WTC11 (cell line): ENCODE measurements around the gene ZNF516.

ENCODE experiments used
- CBFB ChIP-seq: sonication (generic); formaldehyde crosslinking; IDR thresholded peaks from 2 replicates; pipeline ENCODE4 v1.8.1; 2022; ENCODE audit warnings: mild to moderate bottlenecking, low read depth, missing genetic modification reagents
- NR2C2 ChIP-seq: sonication (generic); formaldehyde crosslinking; IDR thresholded peaks from 2 replicates; pipeline ENCODE4 v1.8.0; 2022; ENCODE audit warnings: mild to moderate bottlenecking, missing genetic modification reagents
- ZNF423 ChIP-seq: fragments of 250-450 bp; sonication (Bioruptor Pico); IDR thresholded peaks from 2 replicates; pipeline ENCODE4 v2.1.2; 2022; ENCODE audit warnings: mild to moderate bottlenecking, moderate library complexity

DNA sequence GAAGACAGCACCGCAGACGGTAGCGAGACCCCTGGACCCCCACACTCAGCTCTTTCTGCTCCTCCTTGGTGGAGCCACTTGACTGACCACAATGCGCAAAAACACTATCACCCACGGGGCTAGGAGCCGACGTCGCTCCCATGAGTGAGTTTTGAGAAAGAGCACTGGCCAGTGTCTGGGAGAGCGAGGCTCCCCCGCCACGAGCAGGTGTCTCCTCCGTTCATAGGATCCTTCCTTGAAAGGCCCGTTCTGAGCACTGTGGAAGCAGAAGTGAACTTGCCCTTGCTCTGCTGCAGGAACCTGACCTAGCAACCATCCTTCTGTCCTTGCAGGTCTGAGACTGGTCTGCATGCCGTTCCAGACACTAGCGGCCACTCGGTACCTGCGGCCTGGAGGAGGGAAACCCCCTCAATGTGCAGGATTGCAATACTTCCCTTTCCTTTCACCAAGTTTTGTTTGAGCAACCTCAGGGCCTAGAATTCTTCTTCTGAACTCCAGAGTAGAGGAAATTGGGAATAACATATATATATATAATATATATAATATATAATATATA lies 12.9 kb upstream of the ZNF516 start:
- TF ChIP-seq ZNF423 (CRISPR knock-in tag) (no peak), CBFB (CRISPR knock-in tag) (no peak), NR2C2 (no peak)
